Kidney epithelial cell (primary cell): ENCODE measurements around the gene NDRG3. TPM values are rescaled to one million over a fixed set of nuclear protein-coding genes. Genes with fewer than 3 reads are reported as not detected.
"Not testable (repeated sequence)": the region's sequence is repeated elsewhere in the genome, so short reads cannot be mapped to it uniquely, and the experiment has no call there.

Experiments used
- DNase-seq: peaks from one replicate; pipeline ENCODE4 v3.0.0-alpha.2; 2010; ENCODE audit warnings: low read depth
- H3K27me3 ChIP-seq: 2 replicates; pipeline ENCODE4 v1.6.0; 2011; ENCODE audit warnings: low read length; ENCODE audit not compliant: control insufficient read depth, insufficient read depth
- H3K36me3 ChIP-seq: 2 replicates; pipeline ENCODE4 v1.5.1; 2011; ENCODE audit warnings: low read length; ENCODE audit not compliant: control insufficient read depth, insufficient read depth
- H3K4me3 ChIP-seq: 2 replicates; pipeline ENCODE4 v1.5.1; 2011; ENCODE audit warnings: low read depth, mild to moderate bottlenecking, control low read depth, low read length
- total RNA-seq: library from RNA; depleted of rRNA; stranded (reverse); fragments of >200 nt; gene quantifications from 2 replicates; pipeline ENCODE4 v1.2.3, GENCODE V29; 2015
- TF ChIP-seq, protein P1 (sequence below): IDR thresholded peaks from 2 replicates; pipeline ENCODE4 v1.5.1; 2011; ENCODE audit warnings: mild to moderate bottlenecking, moderate library complexity, low read length, control low read depth, inconsistent platforms; ENCODE audit not compliant: insufficient read depth, poor library complexity, severe bottlenecking

NDRG3 gene
- total RNA-seq, 1 donor from 2014 or later = 20.2 TPM

GRCh38 chr20:36620917-36621316 lies 125.0 kb downstream of the NDRG3 start:
- Histone ChIP-seq H3K4me3 (no peak overlapping the region), H3K27me3 (no peaks in the 10 kb centered on the region), H3K36me3 (no peaks in the 10 kb centered on the region)
- DNase-seq = no peak
- TF ChIP-seq, protein P1, sequence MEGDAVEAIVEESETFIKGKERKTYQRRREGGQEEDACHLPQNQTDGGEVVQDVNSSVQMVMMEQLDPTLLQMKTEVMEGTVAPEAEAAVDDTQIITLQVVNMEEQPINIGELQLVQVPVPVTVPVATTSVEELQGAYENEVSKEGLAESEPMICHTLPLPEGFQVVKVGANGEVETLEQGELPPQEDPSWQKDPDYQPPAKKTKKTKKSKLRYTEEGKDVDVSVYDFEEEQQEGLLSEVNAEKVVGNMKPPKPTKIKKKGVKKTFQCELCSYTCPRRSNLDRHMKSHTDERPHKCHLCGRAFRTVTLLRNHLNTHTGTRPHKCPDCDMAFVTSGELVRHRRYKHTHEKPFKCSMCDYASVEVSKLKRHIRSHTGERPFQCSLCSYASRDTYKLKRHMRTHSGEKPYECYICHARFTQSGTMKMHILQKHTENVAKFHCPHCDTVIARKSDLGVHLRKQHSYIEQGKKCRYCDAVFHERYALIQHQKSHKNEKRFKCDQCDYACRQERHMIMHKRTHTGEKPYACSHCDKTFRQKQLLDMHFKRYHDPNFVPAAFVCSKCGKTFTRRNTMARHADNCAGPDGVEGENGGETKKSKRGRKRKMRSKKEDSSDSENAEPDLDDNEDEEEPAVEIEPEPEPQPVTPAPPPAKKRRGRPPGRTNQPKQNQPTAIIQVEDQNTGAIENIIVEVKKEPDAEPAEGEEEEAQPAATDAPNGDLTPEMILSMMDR = no peak

GRCh38 chr20:36614781-36615557 lies 130.9 kb downstream of the NDRG3 start:
- DNase-seq = no peak
- Histone ChIP-seq H3K36me3 (peaks cover 2% of the 10 kb centered on the region), H3K27me3 (no peaks in the 10 kb centered on the region), H3K4me3 (no peak overlapping the region)
- TF ChIP-seq, protein P1 = no peak

GRCh38 chr20:36613974-36614373 lies 131.9 kb downstream of the NDRG3 start:
- Histone ChIP-seq H3K4me3 (no peak overlapping the region), H3K27me3 (no peaks in the 10 kb centered on the region), H3K36me3 (peaks cover 4% of the 10 kb centered on the region)
- TF ChIP-seq, protein P1 = no peak
- no peak for DNase-seq

DNA sequence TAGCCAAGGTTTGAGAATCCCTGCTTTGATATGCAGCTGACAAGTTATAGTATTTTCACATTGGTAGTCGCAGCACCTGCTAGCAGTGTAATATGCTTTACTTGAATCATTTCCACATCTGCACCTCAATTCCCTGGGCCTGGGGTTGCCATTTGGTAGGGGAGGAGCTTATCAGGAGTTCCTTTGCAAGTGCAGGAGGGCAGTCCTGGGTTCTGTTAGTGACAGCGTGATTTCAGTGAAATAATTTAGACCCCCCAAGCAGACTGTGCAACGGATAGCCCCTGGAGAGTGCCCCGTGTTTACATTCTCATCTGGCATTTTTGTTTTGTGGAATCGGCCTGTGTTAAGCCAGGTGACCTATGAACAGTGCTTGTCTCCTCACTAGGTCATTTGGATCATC lies 134.3 kb downstream of the NDRG3 start:
- Histone ChIP-seq H3K36me3 (peaks cover 4% of the 10 kb centered on the region), H3K4me3 (no peak overlapping the region), H3K27me3 (no peaks in the 10 kb centered on the region)
- TF ChIP-seq, protein P1 = no peak
- DNase-seq = no peak

GRCh38 chr20:36608388-36608728 lies 137.5 kb downstream of the NDRG3 start:
- not testable (repeated sequence) for H3K27me3 ChIP-seq, DNase-seq, H3K36me3 ChIP-seq, H3K4me3 ChIP-seq

DNA sequence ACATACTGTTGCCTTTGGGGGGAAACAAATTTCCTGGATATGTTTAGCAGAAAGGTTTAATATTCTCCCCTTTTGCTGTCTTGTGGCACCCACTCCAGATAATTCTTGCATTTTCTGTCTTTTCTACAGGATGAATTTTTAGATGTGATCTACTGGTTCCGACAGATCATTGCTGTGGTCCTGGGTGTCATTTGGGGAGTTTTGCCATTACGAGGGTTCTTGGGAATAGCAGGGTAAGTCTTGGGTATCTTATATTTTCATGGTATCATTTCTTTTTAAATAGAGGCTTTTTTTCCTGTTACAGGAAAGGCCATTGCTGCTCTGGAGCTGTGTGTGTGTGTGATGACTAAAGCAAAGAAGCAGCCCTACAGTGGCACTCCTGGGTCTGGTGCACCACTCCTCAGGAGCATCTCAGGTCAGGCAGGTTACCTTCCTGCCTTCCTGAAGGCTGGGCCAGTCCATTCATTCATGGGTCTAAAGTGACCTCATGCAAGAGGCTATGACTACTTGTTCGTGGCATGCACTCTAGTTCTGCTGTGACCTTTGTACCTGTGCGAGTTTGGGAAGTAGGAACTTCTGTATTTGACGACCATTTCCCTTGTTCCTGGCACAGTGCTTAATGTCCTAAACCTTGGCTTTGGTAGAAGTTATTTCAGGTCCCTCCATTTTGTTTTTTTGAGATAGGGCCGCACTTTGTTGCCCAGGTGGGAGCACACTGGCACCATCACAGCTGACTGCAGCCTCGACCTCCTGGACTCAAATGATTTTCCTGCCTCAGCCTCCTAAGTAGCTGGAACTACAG lies 138.1 kb downstream of the NDRG3 start:
- TF ChIP-seq, protein P1 = no peak
- no peaks in the 10 kb centered on the region for H3K27me3 ChIP-seq
- H3K36me3 ChIP-seq = peaks cover 2% of the 10 kb centered on the region
- DNase-seq = no peak
- H3K4me3 ChIP-seq = no peak overlapping the region
